Glutamatergic neuron (in vitro differentiated cells): ENCODE data around the gene KIR2DL4. TPM values are rescaled to one million over a fixed set of nuclear protein-coding genes. Genes with fewer than 3 reads are reported as not detected.
"Not testable (repeated sequence)": the region's sequence is repeated elsewhere in the genome, so short reads cannot be mapped to it uniquely, and the experiment has no call there.

Experiments
- DNase-seq: peaks from one replicate; pipeline ENCODE4 v3.0.0; 2022
- H3K27ac Mint-ChIP-seq: one replicate; pipeline ENCODE4 v1.8.0; 2020; ENCODE audit warnings: mild to moderate bottlenecking, mixed read lengths, inconsistent platforms; ENCODE audit not compliant: unreplicated experiment
- H3K27me3 Mint-ChIP-seq: one replicate; pipeline ENCODE4 v1.8.0; 2020; ENCODE audit warnings: mild to moderate bottlenecking, moderate library complexity, mixed read lengths, inconsistent platforms; ENCODE audit not compliant: unreplicated experiment
- H3K36me3 Mint-ChIP-seq: one replicate; pipeline ENCODE4 v1.8.0; 2020; ENCODE audit warnings: mild to moderate bottlenecking, mixed read lengths, inconsistent platforms; ENCODE audit not compliant: unreplicated experiment
- H3K4me1 Mint-ChIP-seq: one replicate; pipeline ENCODE4 v1.8.0; 2020; ENCODE audit warnings: mild to moderate bottlenecking, low read depth, mixed read lengths, inconsistent platforms; ENCODE audit not compliant: unreplicated experiment
- H3K4me3 Mint-ChIP-seq: one replicate; pipeline ENCODE4 v1.8.0; 2020; ENCODE audit warnings: mild to moderate bottlenecking, mixed read lengths, inconsistent platforms; ENCODE audit not compliant: unreplicated experiment
- H3K9me3 Mint-ChIP-seq: one replicate; pipeline ENCODE4 v1.8.0; 2020; ENCODE audit warnings: mild to moderate bottlenecking, moderate library complexity, mixed read lengths, inconsistent platforms; ENCODE audit not compliant: unreplicated experiment
- CTCF ChIP-seq: fragments of 200-600 bp; sonication (generic); IDR thresholded peaks from one replicate; pipeline ENCODE4 v1.5.0; 2021; ENCODE audit not compliant: partially characterized antibody, unreplicated experiment
- total RNA-seq: library from RNA; stranded (reverse); fragmentation: NEBNext Ultra II Directional; extraction: Animal tissue kit (Norgen Biotek cat#: 25700); gene quantifications from one replicate; pipeline ENCODE4 v1.2.1, GENCODE V29; 2021; ENCODE audit not compliant: unreplicated experiment

KIR2DL4 gene
- total RNA-seq, 1 donor from 2014 or later = not detected

GRCh38 chr19:54806516-54806838 lies 3.1 kb downstream of the KIR2DL4 start:
- DNase-seq = no peak
- H3K9me3 Mint-ChIP-seq = peaks cover 15% of the 10 kb centered on the region
- no peak for TF ChIP-seq CTCF
- peaks cover 2% of the 10 kb centered on the region for H3K27me3 Mint-ChIP-seq
- H3K27ac Mint-ChIP-seq = no peak overlapping the region
- H3K4me3 Mint-ChIP-seq = no peak overlapping the region
- peaks cover 18% of the 10 kb centered on the region for H3K36me3 Mint-ChIP-seq
- no peaks in the 10 kb centered on the region for H3K4me1 Mint-ChIP-seq

- H3K36me3 Mint-ChIP-seq = peaks cover 21% of the 10 kb centered on the region
- peaks cover 27% of the 10 kb centered on the region for H3K9me3 Mint-ChIP-seq
- H3K4me1 Mint-ChIP-seq, H3K27me3 Mint-ChIP-seq, H3K27ac Mint-ChIP-seq, DNase-seq, H3K4me3 Mint-ChIP-seq: not testable (repeated sequence)
Observed at GRCh38 chr19:54814571-54814970, 11.2 kb downstream of the KIR2DL4 start.

- DNase-seq, H3K4me1 Mint-ChIP-seq, H3K4me3 Mint-ChIP-seq, H3K27ac Mint-ChIP-seq, H3K27me3 Mint-ChIP-seq: not testable (repeated sequence)
- H3K36me3 Mint-ChIP-seq = peaks cover 26% of the 10 kb centered on the region
- peaks cover 36% of the 10 kb centered on the region for H3K9me3 Mint-ChIP-seq
Observed at GRCh38 chr19:54816251-54816650, 12.8 kb downstream of the KIR2DL4 start, which contains the start of gene KIR3DL1. KIR3DL1 (plus strand) TSS chr19:54816468.

- H3K4me3 Mint-ChIP-seq = no peak overlapping the region
- H3K27ac Mint-ChIP-seq = no peak overlapping the region
- peaks cover 36% of the 10 kb centered on the region for H3K9me3 Mint-ChIP-seq
- no peak for DNase-seq
- TF ChIP-seq CTCF = no peak
- H3K36me3 Mint-ChIP-seq = peaks cover 26% of the 10 kb centered on the region
- peaks cover 4% of the 10 kb centered on the region for H3K27me3 Mint-ChIP-seq
- no peaks in the 10 kb centered on the region for H3K4me1 Mint-ChIP-seq
Observed at GRCh38 chr19:54817670-54818536, 14.5 kb downstream of the KIR2DL4 start.

- H3K9me3 Mint-ChIP-seq = peaks cover 17% of the 10 kb centered on the region
Observed at GRCh38 chr19:54824416-54824815, 21.0 kb downstream of the KIR2DL4 start.

GRCh38 chr19:54825326-54825725 lies 21.9 kb downstream of the KIR2DL4 start:
- Mint-ChIP-seq H3K36me3 (peaks cover 12% of the 10 kb centered on the region), H3K9me3 (peaks cover 19% of the 10 kb centered on the region)
- not testable (repeated sequence) for DNase-seq, H3K27me3 Mint-ChIP-seq, H3K27ac Mint-ChIP-seq, H3K4me3 Mint-ChIP-seq, H3K4me1 Mint-ChIP-seq

More at GRCh38 chr19:54824416-54824815, 21.0 kb downstream of the KIR2DL4 start:
- H3K4me3 Mint-ChIP-seq, H3K4me1 Mint-ChIP-seq, H3K36me3 Mint-ChIP-seq, DNase-seq, H3K27me3 Mint-ChIP-seq, H3K27ac Mint-ChIP-seq: not testable (repeated sequence)

GRCh38 chr19:54828064-54828463 lies 24.7 kb downstream of the KIR2DL4 start:
- not testable (repeated sequence) for H3K4me1 Mint-ChIP-seq, DNase-seq, H3K27me3 Mint-ChIP-seq, H3K27ac Mint-ChIP-seq, H3K4me3 Mint-ChIP-seq
- Mint-ChIP-seq H3K9me3 (peaks cover 23% of the 10 kb centered on the region), H3K36me3 (peaks cover 13% of the 10 kb centered on the region)

- not testable (repeated sequence) for DNase-seq, H3K4me3 Mint-ChIP-seq, H3K4me1 Mint-ChIP-seq, H3K27ac Mint-ChIP-seq
- peaks cover 16% of the 10 kb centered on the region for H3K36me3 Mint-ChIP-seq
- peaks cover 11% of the 10 kb centered on the region for H3K27me3 Mint-ChIP-seq
- H3K9me3 Mint-ChIP-seq = peaks cover 26% of the 10 kb centered on the region
Observed at GRCh38 chr19:54832496-54832895, 29.1 kb downstream of the KIR2DL4 start, which contains the start of gene KIR2DS4. KIR2DS4 (plus strand) TSS chr19:54832676.

GRCh38 chr19:54835126-54835525 lies 31.7 kb downstream of the KIR2DL4 start:
- DNase-seq, H3K27me3 Mint-ChIP-seq, H3K4me3 Mint-ChIP-seq, H3K4me1 Mint-ChIP-seq, H3K27ac Mint-ChIP-seq: not testable (repeated sequence)
- H3K36me3 Mint-ChIP-seq = peaks cover 19% of the 10 kb centered on the region
- H3K9me3 Mint-ChIP-seq = peaks cover 25% of the 10 kb centered on the region

- not testable (repeated sequence) for H3K27ac Mint-ChIP-seq, H3K27me3 Mint-ChIP-seq, H3K4me3 Mint-ChIP-seq, DNase-seq, H3K4me1 Mint-ChIP-seq
- H3K9me3 Mint-ChIP-seq = peaks cover 17% of the 10 kb centered on the region
- H3K36me3 Mint-ChIP-seq = peaks cover 13% of the 10 kb centered on the region
Observed at GRCh38 chr19:54837522-54837921, 34.1 kb downstream of the KIR2DL4 start.
